HepG2 (cell line): ENCODE data around the gene SIAH1. TPM values are rescaled to one million over a fixed set of nuclear protein-coding genes. Genes with fewer than 3 reads are reported as not detected.
A peak's percentile ranks its signal among the peaks of the same experiment; 100 is the strongest.

Experiments used
- ATRX ChIP-seq: sonication (generic); formaldehyde crosslinking; IDR thresholded peaks from 2 replicates; pipeline ENCODE4 v1.4.0; 2020; ENCODE audit warnings: missing genetic modification reagents, borderline replicate concordance
- BRD4 ChIP-seq: sonication (generic); formaldehyde crosslinking; IDR thresholded peaks from 2 replicates; pipeline ENCODE4 v1.4.0; 2020; ENCODE audit warnings: missing genetic modification reagents
- GABPA ChIP-seq, 2 experiments: IDR thresholded peaks; 2 replicates each; pipeline ENCODE4 v1.6.1; 2011 to 2016; ENCODE audit warnings: low read depth in 2 of 2, low read length in 1 of 2, missing biosample characterization in 1 of 2, missing genetic modification characterization in 1 of 2
- HNRNPL ChIP-seq: fragments of 200-400 bp; formaldehyde crosslinking; IDR thresholded peaks from 2 replicates; pipeline ENCODE4 v1.6.1; 2017; ENCODE audit warnings: mild to moderate bottlenecking, low read depth, low read length
- HNRNPLL ChIP-seq: fragments of 200-400 bp; formaldehyde crosslinking; IDR thresholded peaks from 2 replicates; pipeline ENCODE4 v1.6.1; 2017; ENCODE audit warnings: mild to moderate bottlenecking, low read depth, low read length; ENCODE audit not compliant: poor library complexity, severe bottlenecking
- KLF6 ChIP-seq: IDR thresholded peaks from 2 replicates; pipeline ENCODE4 v1.8.0; 2016; ENCODE audit warnings: missing biosample characterization, missing genetic modification reagents
- MBD4 ChIP-seq: IDR thresholded peaks from 2 replicates; pipeline ENCODE4 v1.6.1; 2012; ENCODE audit warnings: low read length, inconsistent platforms, borderline replicate concordance
- NFE2L2 ChIP-seq: fragments of 150-350 bp; IDR thresholded peaks from 2 replicates; pipeline ENCODE4 v1.6.1; 2014; ENCODE audit warnings: low read length
- POLR2A ChIP-seq, 2 experiments: IDR thresholded peaks; 2 replicates each; pipeline ENCODE4 v1.6.1; 2011; ENCODE audit warnings: low read depth in 2 of 2, low read length in 2 of 2, mild to moderate bottlenecking in 1 of 2, moderate library complexity in 1 of 2; ENCODE audit not compliant: insufficient read depth in 1 of 2
- RXRB ChIP-seq: IDR thresholded peaks from 2 replicates; pipeline ENCODE4 v1.6.1; 2016; ENCODE audit warnings: borderline replicate concordance, missing genetic modification reagents, missing compliant biosample characterization
- SNAPC5 ChIP-seq: sonication (generic); formaldehyde crosslinking; IDR thresholded peaks from 2 replicates; pipeline ENCODE4 v1.8.1; 2023; ENCODE audit warnings: mild to moderate bottlenecking, missing genetic modification reagents, borderline replicate concordance
- SRSF1 ChIP-seq: fragments of 200-400 bp; formaldehyde crosslinking; optimal IDR thresholded peaks from 2 replicates; pipeline ENCODE3; 2017; ENCODE audit warnings: mild to moderate bottlenecking, low read depth, low read length, moderate library complexity
- SUZ12 ChIP-seq: fragments of 150-350 bp; IDR thresholded peaks from 2 replicates; pipeline ENCODE4 v1.6.1; 2014; ENCODE audit warnings: low read depth, low read length
- TFDP2 ChIP-seq: sonication (generic); formaldehyde crosslinking; IDR thresholded peaks from 2 replicates; pipeline ENCODE4 v1.4.0; 2020; ENCODE audit warnings: missing genetic modification reagents
- ZFP90 ChIP-seq: sonication (generic); formaldehyde crosslinking; IDR thresholded peaks from 2 replicates; pipeline ENCODE4 v1.8.0; 2022; ENCODE audit warnings: missing genetic modification reagents, mild to moderate bottlenecking, inconsistent platforms, borderline replicate concordance
- ZNF124 ChIP-seq: sonication (generic); formaldehyde crosslinking; IDR thresholded peaks from 2 replicates; pipeline ENCODE4 v1.4.0; 2020; ENCODE audit warnings: missing genetic modification reagents
- ZNF263 ChIP-seq: sonication (generic); formaldehyde crosslinking; IDR thresholded peaks from 2 replicates; pipeline ENCODE4 v1.4.0; 2020; ENCODE audit warnings: missing genetic modification reagents
- ZNF34 ChIP-seq: sonication (generic); formaldehyde crosslinking; IDR thresholded peaks from 2 replicates; pipeline ENCODE4 v1.4.0; 2020; ENCODE audit warnings: mild to moderate bottlenecking, missing genetic modification reagents, borderline replicate concordance
- ZNF441 ChIP-seq: sonication (generic); formaldehyde crosslinking; IDR thresholded peaks from 2 replicates; pipeline ENCODE4 v1.7.0; 2021; ENCODE audit warnings: missing genetic modification reagents, borderline replicate concordance
- ZNF563 ChIP-seq: sonication (generic); formaldehyde crosslinking; IDR thresholded peaks from 2 replicates; pipeline ENCODE4 v1.8.0; 2022; ENCODE audit warnings: mild to moderate bottlenecking, moderate library complexity, missing genetic modification reagents
- ZNF75D ChIP-seq: sonication (generic); formaldehyde crosslinking; IDR thresholded peaks from 2 replicates; pipeline ENCODE4 v1.8.1; 2023; ENCODE audit warnings: missing genetic modification reagents, mild to moderate bottlenecking, borderline replicate concordance
- polyA plus RNA-seq, 8 experiments: library from polyadenylated mRNA; depleted of rRNA in 3 of 8; stranded (reverse) in 7 of 8; unstranded in 1 of 8; fragments of >200 nt; fragmentation: Illumina TruSeq in 4 of 8; extraction: Trizol in 4 of 8; gene quantifications; 2 replicates each; pipeline versions ENCODE4 v1.2.1 to v1.2.3, GENCODE V29; 2011 to 2016; ENCODE audit warnings: low read depth in 4 of 8, missing spikeins in 1 of 8, mixed read lengths in 1 of 8; ENCODE audit not compliant: insufficient read depth in 1 of 8
- total RNA-seq, 5 experiments: library from RNA; depleted of rRNA; stranded (reverse); fragments of >200 nt; fragmentation: Illumina TruSeq; extraction: Trizol; gene quantifications; 2 replicates each; pipeline ENCODE4 v1.2.3, GENCODE V29; 2016; ENCODE audit warnings: low read depth in 1 of 5
- TF ChIP-seq, protein P1 (sequence below): sonication (generic); formaldehyde crosslinking; IDR thresholded peaks from 2 replicates; pipeline ENCODE4 v1.5.0; 2020; ENCODE audit warnings: mild to moderate bottlenecking, missing genetic modification reagents
- TF ChIP-seq, protein P2 (sequence below): sonication (generic); formaldehyde crosslinking; IDR thresholded peaks from 2 replicates; pipeline ENCODE4 v1.4.0; 2020; ENCODE audit warnings: missing genetic modification reagents

SIAH1 gene
- total and polyA plus RNA-seq, 2 of the 13 experiments (the other 11 are each of a cell fraction or from before 2014, with no cell fraction given), result 16.0 to 28.6 TPM

DNA sequence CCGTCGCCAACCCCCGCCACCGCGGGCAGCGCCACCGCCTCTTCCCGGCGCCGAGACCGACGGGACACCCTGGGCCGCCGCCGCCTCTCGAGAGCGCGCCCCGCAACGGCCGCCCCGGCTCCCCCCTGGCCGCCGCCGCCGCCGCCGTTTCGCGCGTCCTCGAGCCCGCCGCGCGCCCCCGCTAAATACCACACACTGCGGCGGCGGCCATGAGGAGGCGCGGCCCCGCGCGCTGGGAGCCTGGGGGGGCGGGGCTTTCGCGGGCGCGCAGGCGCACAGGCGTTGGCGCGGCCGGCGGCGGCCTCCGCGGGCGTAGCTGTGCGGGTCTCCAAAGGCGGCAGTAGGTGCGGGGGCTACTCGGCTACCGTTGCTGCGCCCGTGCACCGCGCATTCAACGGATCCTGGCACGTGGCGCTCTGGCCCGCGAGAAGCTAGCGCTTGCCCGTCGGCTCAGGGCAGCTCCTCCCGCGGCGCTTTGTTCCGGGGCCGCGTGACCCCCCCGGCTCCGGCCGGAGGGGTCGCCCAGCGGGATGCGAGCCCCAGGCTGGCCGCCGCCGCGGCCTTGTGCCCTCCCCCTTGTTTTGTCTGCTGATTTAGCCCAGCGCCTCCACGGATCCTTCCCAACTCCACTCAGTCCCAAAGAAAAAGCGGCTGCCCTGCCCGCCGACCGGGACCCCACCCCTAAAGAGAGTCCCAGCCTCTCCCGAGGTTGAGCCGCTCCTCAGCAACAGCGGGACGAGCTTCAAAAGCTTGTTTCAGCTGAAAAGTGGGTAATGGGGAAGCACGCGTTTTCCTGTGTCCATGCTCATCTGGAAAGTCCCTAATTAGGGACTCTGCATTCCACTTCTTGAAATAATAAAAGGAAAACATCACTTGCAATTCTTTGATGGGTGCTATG is at the start of gene SIAH1 (continued):
- TF ChIP-seq, protein P1, sequence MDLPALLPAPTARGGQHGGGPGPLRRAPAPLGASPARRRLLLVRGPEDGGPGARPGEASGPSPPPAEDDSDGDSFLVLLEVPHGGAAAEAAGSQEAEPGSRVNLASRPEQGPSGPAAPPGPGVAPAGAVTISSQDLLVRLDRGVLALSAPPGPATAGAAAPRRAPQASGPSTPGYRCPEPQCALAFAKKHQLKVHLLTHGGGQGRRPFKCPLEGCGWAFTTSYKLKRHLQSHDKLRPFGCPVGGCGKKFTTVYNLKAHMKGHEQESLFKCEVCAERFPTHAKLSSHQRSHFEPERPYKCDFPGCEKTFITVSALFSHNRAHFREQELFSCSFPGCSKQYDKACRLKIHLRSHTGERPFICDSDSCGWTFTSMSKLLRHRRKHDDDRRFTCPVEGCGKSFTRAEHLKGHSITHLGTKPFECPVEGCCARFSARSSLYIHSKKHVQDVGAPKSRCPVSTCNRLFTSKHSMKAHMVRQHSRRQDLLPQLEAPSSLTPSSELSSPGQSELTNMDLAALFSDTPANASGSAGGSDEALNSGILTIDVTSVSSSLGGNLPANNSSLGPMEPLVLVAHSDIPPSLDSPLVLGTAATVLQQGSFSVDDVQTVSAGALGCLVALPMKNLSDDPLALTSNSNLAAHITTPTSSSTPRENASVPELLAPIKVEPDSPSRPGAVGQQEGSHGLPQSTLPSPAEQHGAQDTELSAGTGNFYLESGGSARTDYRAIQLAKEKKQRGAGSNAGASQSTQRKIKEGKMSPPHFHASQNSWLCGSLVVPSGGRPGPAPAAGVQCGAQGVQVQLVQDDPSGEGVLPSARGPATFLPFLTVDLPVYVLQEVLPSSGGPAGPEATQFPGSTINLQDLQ (CRISPR knock-in tag), result peak; percentile 88; the same call in 1 of the 2 replicates
- no peak for TF ChIP-seq ATRX
- TF ChIP-seq SNAPC5 (CRISPR knock-in tag), result no peak
- peak; percentile 67 for TF ChIP-seq ZNF441 (CRISPR knock-in tag)
- peak; percentile 81 for TF ChIP-seq ZNF563 (CRISPR knock-in tag)
- TF ChIP-seq KLF6 (CRISPR knock-in tag), result peak; percentile 61; the same call in 1 of the 2 replicates
- TF ChIP-seq HNRNPLL, result peak; percentile 96
- TF ChIP-seq POLR2A (IDR thresholded peaks at IDR 0.05; ENCODE audit: insufficient read depth in 1 of 2, low read depth in 2 of 2, low read length in 2 of 2), result peak; percentile 86 to 94
- TF ChIP-seq BRD4 (CRISPR knock-in tag), result no peak
- TF ChIP-seq ZNF263 (CRISPR knock-in tag), result peak; percentile 54; the same call in 1 of the 2 replicates
- TF ChIP-seq SRSF1, result peak; percentile 98
- TF ChIP-seq RXRB (CRISPR knock-in tag), result no peak; the same call in 1 of the 2 replicates
- 0 out of 2 replicates have a peak, but pooled peaks have one; percentile 54 for TF ChIP-seq HNRNPL
- no peak for TF ChIP-seq SUZ12
- TF ChIP-seq MBD4, result no peak
- TF ChIP-seq GABPA (IDR thresholded peaks at IDR 0.05; ENCODE audit: low read depth, low read length), result no peak
- no peak for TF ChIP-seq GABPA (CRISPR knock-in tag; IDR thresholded peaks at IDR 0.05; ENCODE audit: low read depth)
- TF ChIP-seq NFE2L2, result no peak
- TF ChIP-seq ZNF34, result no peak
- peak; percentile 68; the same call in 1 of the 2 replicates for TF ChIP-seq TFDP2 (CRISPR knock-in tag)
- peak; percentile 74 for TF ChIP-seq ZFP90 (CRISPR knock-in tag)
- TF ChIP-seq, protein P2, sequence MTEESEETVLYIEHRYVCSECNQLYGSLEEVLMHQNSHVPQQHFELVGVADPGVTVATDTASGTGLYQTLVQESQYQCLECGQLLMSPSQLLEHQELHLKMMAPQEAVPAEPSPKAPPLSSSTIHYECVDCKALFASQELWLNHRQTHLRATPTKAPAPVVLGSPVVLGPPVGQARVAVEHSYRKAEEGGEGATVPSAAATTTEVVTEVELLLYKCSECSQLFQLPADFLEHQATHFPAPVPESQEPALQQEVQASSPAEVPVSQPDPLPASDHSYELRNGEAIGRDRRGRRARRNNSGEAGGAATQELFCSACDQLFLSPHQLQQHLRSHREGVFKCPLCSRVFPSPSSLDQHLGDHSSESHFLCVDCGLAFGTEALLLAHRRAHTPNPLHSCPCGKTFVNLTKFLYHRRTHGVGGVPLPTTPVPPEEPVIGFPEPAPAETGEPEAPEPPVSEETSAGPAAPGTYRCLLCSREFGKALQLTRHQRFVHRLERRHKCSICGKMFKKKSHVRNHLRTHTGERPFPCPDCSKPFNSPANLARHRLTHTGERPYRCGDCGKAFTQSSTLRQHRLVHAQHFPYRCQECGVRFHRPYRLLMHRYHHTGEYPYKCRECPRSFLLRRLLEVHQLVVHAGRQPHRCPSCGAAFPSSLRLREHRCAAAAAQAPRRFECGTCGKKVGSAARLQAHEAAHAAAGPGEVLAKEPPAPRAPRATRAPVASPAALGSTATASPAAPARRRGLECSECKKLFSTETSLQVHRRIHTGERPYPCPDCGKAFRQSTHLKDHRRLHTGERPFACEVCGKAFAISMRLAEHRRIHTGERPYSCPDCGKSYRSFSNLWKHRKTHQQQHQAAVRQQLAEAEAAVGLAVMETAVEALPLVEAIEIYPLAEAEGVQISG (CRISPR knock-in tag), result peak; percentile 73
- TF ChIP-seq ZNF124 (CRISPR knock-in tag), result peak; percentile 46; the same call in 1 of the 2 replicates
- no peak for TF ChIP-seq ZNF75D
